ENCODE results near the gene MTARC2. TPM values are rescaled to one million over a fixed set of nuclear protein-coding genes. Genes with fewer than 3 reads are reported as not detected.

The MTARC2 gene
- total and polyA plus RNA-seq, 10 of the 15 experiments (the other 5 are each of a cell fraction or from before 2014, with no cell fraction given): 1.9 to 5.5 (median 3.3) TPM

DNA sequence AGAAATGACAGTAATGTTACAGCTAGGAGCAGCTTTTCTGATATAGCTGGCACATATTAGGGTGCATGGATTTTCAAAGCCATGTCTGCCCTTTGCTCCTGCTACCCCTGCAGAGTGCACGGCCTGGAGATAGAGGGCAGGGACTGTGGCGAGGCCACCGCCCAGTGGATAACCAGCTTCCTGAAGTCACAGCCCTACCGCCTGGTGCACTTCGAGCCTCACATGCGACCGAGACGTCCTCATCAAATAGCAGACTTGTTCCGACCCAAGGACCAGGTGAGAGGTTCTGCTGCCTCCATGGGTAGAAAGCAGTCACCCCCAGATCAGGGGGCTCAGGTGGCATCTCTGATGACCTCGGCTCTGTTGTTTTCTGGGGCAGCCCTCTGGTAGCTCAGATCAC is 48.4 kb downstream of the MTARC2 start:
- Histone ChIP-seq H4K20me1 (ENCODE audit: control insufficient read depth, insufficient read depth) (no peaks in the 10 kb centered on the region), H3K27ac (ENCODE audit: control insufficient read depth, insufficient read depth) (no peak overlapping the region), H3K4me1 (ENCODE audit: control insufficient read depth, insufficient read depth, low read length) (no peaks in the 10 kb centered on the region), H3K79me2 (ENCODE audit: control insufficient read depth, insufficient read depth, low read length) (no peaks in the 10 kb centered on the region), H3K4me3 (no peak overlapping the region), H3K4me2 (ENCODE audit: control insufficient read depth, insufficient read depth) (no peak overlapping the region), H2AFZ (ENCODE audit: control insufficient read depth, low read depth, low read length) (no peak overlapping the region), H3K27me3 (replicated peaks in 1 of 2; ENCODE audit: control insufficient read depth in 2 of 2, insufficient read depth in 2 of 2, low read length in 1 of 2) (no peaks in the 10 kb centered on the region), H3K9me3 (replicated peaks; ENCODE audit: control insufficient read depth, insufficient read depth, low read length) (no peaks in the 10 kb centered on the region), H3K9ac (ENCODE audit: control insufficient read depth, insufficient read depth, low read length) (no peak overlapping the region), H3K36me3 (ENCODE audit: control insufficient read depth in 2 of 2, insufficient read depth in 2 of 2, low read length in 1 of 2) (no peaks in the 10 kb centered on the region)
- BruUV-seq (replicated peaks): no TSS peak
- in situ Hi-C loops (cut with MboI): no loop called here
- ATAC-seq (no peak), DNase-seq (ENCODE audit: low read depth, low spot score) (no peak), FAIRE-seq (no peak)
- TF ChIP-seq CHD4 (IDR thresholded peaks at IDR 0.05): no peak
- TF ChIP-seq RBBP5 (conservative IDR thresholded peaks at IDR 0.05): no peak
- TF ChIP-seq, protein P1, sequence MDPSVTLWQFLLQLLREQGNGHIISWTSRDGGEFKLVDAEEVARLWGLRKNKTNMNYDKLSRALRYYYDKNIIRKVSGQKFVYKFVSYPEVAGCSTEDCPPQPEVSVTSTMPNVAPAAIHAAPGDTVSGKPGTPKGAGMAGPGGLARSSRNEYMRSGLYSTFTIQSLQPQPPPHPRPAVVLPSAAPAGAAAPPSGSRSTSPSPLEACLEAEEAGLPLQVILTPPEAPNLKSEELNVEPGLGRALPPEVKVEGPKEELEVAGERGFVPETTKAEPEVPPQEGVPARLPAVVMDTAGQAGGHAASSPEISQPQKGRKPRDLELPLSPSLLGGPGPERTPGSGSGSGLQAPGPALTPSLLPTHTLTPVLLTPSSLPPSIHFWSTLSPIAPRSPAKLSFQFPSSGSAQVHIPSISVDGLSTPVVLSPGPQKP (IDR thresholded peaks at IDR 0.05; ENCODE audit: low read depth, low read length): no peak
- TF ChIP-seq HDAC2 (IDR thresholded peaks at IDR 0.05): no peak
- ChIA-PET POLR2A (no interaction called here), CTCF (no interaction called here), SMC1A (ENCODE audit: uncharacterized antibody, unreplicated experiment) (no interaction called here), RAD21 (ENCODE audit: unreplicated experiment) (no interaction called here)
- WGBS (ENCODE audit: insufficient coverage, insufficient replicate concordance, low lambda C conversion rate, missing lambda C conversion rate): 79% methylated on average over 10 of the region's 10 CpGs
- intact Hi-C loops (cut with micrococcal nuclease; ENCODE audit: unreplicated experiment): no loop called here

DNA sequence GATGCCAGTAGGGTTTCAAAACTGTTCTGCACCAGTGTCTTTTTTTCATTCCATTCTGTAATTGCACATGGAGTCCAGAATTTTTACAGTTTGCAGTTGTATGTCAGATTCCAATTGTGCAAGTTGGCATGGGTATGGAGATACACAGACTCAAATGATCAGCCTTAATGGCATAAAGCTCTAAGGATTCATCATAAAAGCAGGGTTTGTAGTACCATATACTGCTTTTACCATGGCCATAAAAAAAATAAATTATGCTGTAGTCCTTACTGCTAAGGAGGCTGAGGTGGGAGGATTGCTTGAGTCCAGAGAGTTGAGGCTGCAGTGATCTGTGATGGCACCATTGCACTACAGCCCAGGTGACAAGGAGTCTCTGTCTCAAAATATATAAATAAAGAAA is 48.9 kb downstream of the MTARC2 start:
- CTCF ChIA-PET: no interaction called here
- TF ChIP-seq PAX8 (IDR thresholded peaks at IDR 0.05): no peak
- TF ChIP-seq CEBPB (IDR thresholded peaks at IDR 0.05; ENCODE audit: borderline replicate concordance in 1 of 2, low read depth in 2 of 2, low read length in 2 of 2): no peak
- no peak for TF ChIP-seq SMAD5 (IDR thresholded peaks at IDR 0.05; ENCODE audit: low read depth)
- TF ChIP-seq EGR1 (IDR thresholded peaks at IDR 0.05; ENCODE audit: borderline replicate concordance in 1 of 2, low read depth in 2 of 2, low read length in 2 of 2): no peak
- TF ChIP-seq, protein P2, sequence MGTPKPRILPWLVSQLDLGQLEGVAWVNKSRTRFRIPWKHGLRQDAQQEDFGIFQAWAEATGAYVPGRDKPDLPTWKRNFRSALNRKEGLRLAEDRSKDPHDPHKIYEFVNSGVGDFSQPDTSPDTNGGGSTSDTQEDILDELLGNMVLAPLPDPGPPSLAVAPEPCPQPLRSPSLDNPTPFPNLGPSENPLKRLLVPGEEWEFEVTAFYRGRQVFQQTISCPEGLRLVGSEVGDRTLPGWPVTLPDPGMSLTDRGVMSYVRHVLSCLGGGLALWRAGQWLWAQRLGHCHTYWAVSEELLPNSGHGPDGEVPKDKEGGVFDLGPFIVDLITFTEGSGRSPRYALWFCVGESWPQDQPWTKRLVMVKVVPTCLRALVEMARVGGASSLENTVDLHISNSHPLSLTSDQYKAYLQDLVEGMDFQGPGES (IDR thresholded peaks at IDR 0.05): no peak
- TF ChIP-seq ZNF217 (IDR thresholded peaks at IDR 0.05): no peak
- TF ChIP-seq TAF1 (IDR thresholded peaks at IDR 0.05; ENCODE audit: borderline replicate concordance, low read depth, low read length): no peak
- TF ChIP-seq BMI1 (IDR thresholded peaks at IDR 0.05; ENCODE audit: borderline replicate concordance): no peak
- TF ChIP-seq, protein P3, sequence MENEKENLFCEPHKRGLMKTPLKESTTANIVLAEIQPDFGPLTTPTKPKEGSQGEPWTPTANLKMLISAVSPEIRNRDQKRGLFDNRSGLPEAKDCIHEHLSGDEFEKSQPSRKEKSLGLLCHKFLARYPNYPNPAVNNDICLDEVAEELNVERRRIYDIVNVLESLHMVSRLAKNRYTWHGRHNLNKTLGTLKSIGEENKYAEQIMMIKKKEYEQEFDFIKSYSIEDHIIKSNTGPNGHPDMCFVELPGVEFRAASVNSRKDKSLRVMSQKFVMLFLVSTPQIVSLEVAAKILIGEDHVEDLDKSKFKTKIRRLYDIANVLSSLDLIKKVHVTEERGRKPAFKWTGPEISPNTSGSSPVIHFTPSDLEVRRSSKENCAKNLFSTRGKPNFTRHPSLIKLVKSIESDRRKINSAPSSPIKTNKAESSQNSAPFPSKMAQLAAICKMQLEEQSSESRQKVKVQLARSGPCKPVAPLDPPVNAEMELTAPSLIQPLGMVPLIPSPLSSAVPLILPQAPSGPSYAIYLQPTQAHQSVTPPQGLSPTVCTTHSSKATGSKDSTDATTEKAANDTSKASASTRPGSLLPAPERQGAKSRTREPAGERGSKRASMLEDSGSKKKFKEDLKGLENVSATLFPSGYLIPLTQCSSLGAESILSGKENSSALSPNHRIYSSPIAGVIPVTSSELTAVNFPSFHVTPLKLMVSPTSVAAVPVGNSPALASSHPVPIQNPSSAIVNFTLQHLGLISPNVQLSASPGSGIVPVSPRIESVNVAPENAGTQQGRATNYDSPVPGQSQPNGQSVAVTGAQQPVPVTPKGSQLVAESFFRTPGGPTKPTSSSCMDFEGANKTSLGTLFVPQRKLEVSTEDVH (IDR thresholded peaks at IDR 0.05; ENCODE audit: low read depth, partially characterized antibody): no peak
- FAIRE-seq (no peak), ATAC-seq (no peak), DNase-seq (ENCODE audit: low read depth, low spot score) (no peak)
- SMC1A ChIA-PET (ENCODE audit: uncharacterized antibody, unreplicated experiment): no interaction called here
- Histone ChIP-seq H3K4me2 (ENCODE audit: control insufficient read depth, insufficient read depth) (no peak overlapping the region), H3K79me2 (ENCODE audit: control insufficient read depth, insufficient read depth, low read length) (no peaks in the 10 kb centered on the region), H3K36me3 (ENCODE audit: control insufficient read depth in 2 of 2, insufficient read depth in 2 of 2, low read length in 1 of 2) (no peaks in the 10 kb centered on the region), H3K4me3 (no peak overlapping the region), H3K4me1 (ENCODE audit: control insufficient read depth, insufficient read depth, low read length) (no peaks in the 10 kb centered on the region), H2AFZ (ENCODE audit: control insufficient read depth, low read depth, low read length) (no peak overlapping the region), H4K20me1 (ENCODE audit: control insufficient read depth, insufficient read depth) (no peaks in the 10 kb centered on the region), H3K27me3 (replicated peaks in 1 of 2; ENCODE audit: control insufficient read depth in 2 of 2, insufficient read depth in 2 of 2, low read length in 1 of 2) (no peaks in the 10 kb centered on the region), H3K27ac (ENCODE audit: control insufficient read depth, insufficient read depth) (no peak overlapping the region), H3K9ac (ENCODE audit: control insufficient read depth, insufficient read depth, low read length) (no peak overlapping the region), H3K9me3 (replicated peaks; ENCODE audit: control insufficient read depth, insufficient read depth, low read length) (no peaks in the 10 kb centered on the region)
- in situ Hi-C loops (cut with MboI) (no loop called here), intact Hi-C loops (cut with micrococcal nuclease; ENCODE audit: unreplicated experiment) (no loop called here)
- BruUV-seq (replicated peaks): no TSS peak
- RAD21 ChIA-PET (ENCODE audit: unreplicated experiment): no interaction called here
- POLR2A ChIA-PET: no interaction called here

Measured in GM12878 (cell line).